ENCODE data around the gene ITFG2. TPM values are rescaled to one million over a fixed set of nuclear protein-coding genes. Genes with fewer than 3 reads are reported as not detected.

Gene ITFG2
- total and polyA plus RNA-seq, 2 donors (not counting 3 experiments of a cell fraction or from before 2014, with no cell fraction given): 25.0 to 31.9 TPM

DNA sequence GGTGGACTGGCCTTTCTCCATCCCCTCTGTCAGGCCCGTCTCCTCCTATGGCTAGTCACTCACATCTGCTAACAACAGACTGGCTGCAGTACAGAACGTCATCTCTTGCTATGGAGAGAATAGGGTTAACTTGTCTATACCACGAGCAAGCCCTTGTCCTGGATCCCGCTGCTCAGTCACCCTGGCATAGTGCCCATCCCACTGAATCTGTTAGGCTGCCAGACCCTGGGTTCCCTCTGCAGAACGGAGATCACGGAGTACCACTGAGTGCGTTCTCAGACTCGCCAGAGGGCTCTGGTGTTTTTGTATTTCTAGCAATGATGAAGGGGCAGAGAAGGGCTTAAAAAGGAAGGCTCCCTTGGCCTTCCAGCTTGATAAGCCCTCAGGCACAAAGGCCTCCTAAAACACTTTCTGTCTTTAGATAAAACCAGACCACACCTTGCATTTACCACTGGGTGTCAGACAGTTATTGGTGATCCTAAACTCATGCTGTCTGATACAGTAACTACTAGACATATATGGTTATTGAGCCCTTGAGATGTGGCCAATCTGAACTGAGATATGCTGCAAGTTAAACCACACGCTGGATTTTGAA lies 28.7 kb downstream of the ITFG2 start:
- H3K4me1 ChIP-seq (ENCODE audit: control insufficient read depth, extremely low read depth, insufficient read depth, low read length): peaks cover 16% of the 10 kb centered on the region
- no peak overlapping the region for H3K27ac ChIP-seq (ENCODE audit: insufficient read depth, low read depth, low read length)
- no peak for TF ChIP-seq POLR2AphosphoS5 (IDR thresholded peaks at IDR 0.05; ENCODE audit: insufficient read depth, low read depth, low read length)
- no peak for TF ChIP-seq FOS (IDR thresholded peaks at IDR 0.05; ENCODE audit: borderline replicate concordance, insufficient read depth, low read length)
- no peak for TF ChIP-seq POLR2A (IDR thresholded peaks at IDR 0.05; ENCODE audit: low read depth, low read length)
- TF ChIP-seq, protein P1, sequence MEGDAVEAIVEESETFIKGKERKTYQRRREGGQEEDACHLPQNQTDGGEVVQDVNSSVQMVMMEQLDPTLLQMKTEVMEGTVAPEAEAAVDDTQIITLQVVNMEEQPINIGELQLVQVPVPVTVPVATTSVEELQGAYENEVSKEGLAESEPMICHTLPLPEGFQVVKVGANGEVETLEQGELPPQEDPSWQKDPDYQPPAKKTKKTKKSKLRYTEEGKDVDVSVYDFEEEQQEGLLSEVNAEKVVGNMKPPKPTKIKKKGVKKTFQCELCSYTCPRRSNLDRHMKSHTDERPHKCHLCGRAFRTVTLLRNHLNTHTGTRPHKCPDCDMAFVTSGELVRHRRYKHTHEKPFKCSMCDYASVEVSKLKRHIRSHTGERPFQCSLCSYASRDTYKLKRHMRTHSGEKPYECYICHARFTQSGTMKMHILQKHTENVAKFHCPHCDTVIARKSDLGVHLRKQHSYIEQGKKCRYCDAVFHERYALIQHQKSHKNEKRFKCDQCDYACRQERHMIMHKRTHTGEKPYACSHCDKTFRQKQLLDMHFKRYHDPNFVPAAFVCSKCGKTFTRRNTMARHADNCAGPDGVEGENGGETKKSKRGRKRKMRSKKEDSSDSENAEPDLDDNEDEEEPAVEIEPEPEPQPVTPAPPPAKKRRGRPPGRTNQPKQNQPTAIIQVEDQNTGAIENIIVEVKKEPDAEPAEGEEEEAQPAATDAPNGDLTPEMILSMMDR (IDR thresholded peaks at IDR 0.05; ENCODE audit: extremely low read depth in 1 of 2, insufficient read depth in 1 of 2, low read depth in 1 of 2, low read length in 2 of 2): no peak
- no peaks in the 10 kb centered on the region for H4K20me1 ChIP-seq (replicated peaks; ENCODE audit: control insufficient read depth, extremely low read depth, insufficient read depth, low read length)
- POLR2A ChIA-PET: no interaction called here
- dilution Hi-C loops (cut with MboI; ENCODE audit: extremely low pct_ligation_motif_present, low sequenced_read_pairs): no loop called here
- no peak for FAIRE-seq
- CTCF ChIA-PET: no interaction called here
- no peaks in the 10 kb centered on the region for H3K79me2 ChIP-seq (ENCODE audit: control insufficient read depth, insufficient read depth, low read length)
- H3K36me3 ChIP-seq (ENCODE audit: control insufficient read depth in 2 of 2, extremely low read depth in 1 of 2, insufficient read depth in 2 of 2, low read length in 2 of 2): no peaks in the 10 kb centered on the region
- H3K9me3 ChIP-seq (replicated peaks; ENCODE audit: control insufficient read depth, insufficient read depth, low read length): no peaks in the 10 kb centered on the region
- H3K9ac ChIP-seq (replicated peaks; ENCODE audit: extremely low read depth, insufficient read depth, low read length): no peak overlapping the region
- no peak overlapping the region for H2AFZ ChIP-seq (ENCODE audit: low read depth, low read length)
- intact Hi-C loops (cut with micrococcal nuclease): no loop called here
- no peaks in the 10 kb centered on the region for H3K27me3 ChIP-seq (ENCODE audit: control insufficient read depth in 2 of 2, insufficient read depth in 2 of 2, low read length in 2 of 2)
- no peak overlapping the region for H3K4me3 ChIP-seq (replicated peaks in 1 of 3; ENCODE audit: insufficient read depth in 1 of 3, low read depth in 1 of 3, low read length in 3 of 3)
- no peak for DNase-seq (ENCODE audit: low read depth, low spot score)
- no TSS peak for BruUV-seq (replicated peaks)
- no peak overlapping the region for H3K4me2 ChIP-seq (ENCODE audit: insufficient read depth, low read length)
- H3K9me1 ChIP-seq (replicated peaks; ENCODE audit: control insufficient read depth, extremely low read depth, insufficient read depth, low read length): no peaks in the 10 kb centered on the region

DNA sequence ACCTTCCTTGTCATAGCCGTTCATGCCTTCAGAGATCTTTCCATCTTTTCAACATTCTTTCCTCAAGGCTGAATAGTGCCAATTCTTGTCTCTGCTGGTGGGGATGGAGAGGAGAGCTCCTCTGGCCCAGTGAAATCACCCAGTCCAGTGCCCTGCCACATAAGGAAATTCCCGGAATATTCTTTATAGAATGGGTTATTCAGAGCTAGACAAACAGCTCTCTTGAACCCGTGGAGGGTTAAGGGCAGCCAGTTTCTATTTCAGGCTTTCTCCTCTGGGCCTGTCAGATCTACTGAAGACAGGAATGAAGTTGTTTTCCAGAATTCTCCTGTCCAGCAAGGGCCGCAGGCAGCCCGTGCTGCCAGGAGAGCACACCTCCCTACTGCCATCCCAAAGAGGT lies 30.5 kb downstream of the ITFG2 start:
- Histone ChIP-seq H3K4me2 (ENCODE audit: insufficient read depth, low read length) (no peak overlapping the region), H4K20me1 (replicated peaks; ENCODE audit: control insufficient read depth, extremely low read depth, insufficient read depth, low read length) (no peaks in the 10 kb centered on the region), H3K27me3 (ENCODE audit: control insufficient read depth in 2 of 2, insufficient read depth in 2 of 2, low read length in 2 of 2) (no peaks in the 10 kb centered on the region), H3K9me1 (replicated peaks; ENCODE audit: control insufficient read depth, extremely low read depth, insufficient read depth, low read length) (no peaks in the 10 kb centered on the region), H3K4me3 (replicated peaks in 1 of 3; ENCODE audit: insufficient read depth in 1 of 3, low read depth in 1 of 3, low read length in 3 of 3) (no peak overlapping the region), H3K9me3 (replicated peaks; ENCODE audit: control insufficient read depth, insufficient read depth, low read length) (no peaks in the 10 kb centered on the region), H2AFZ (ENCODE audit: low read depth, low read length) (no peak overlapping the region), H3K9ac (replicated peaks; ENCODE audit: extremely low read depth, insufficient read depth, low read length) (no peak overlapping the region), H3K79me2 (ENCODE audit: control insufficient read depth, insufficient read depth, low read length) (no peaks in the 10 kb centered on the region), H3K27ac (ENCODE audit: insufficient read depth, low read depth, low read length) (no peak overlapping the region), H3K36me3 (ENCODE audit: control insufficient read depth in 2 of 2, extremely low read depth in 1 of 2, insufficient read depth in 2 of 2, low read length in 2 of 2) (no peaks in the 10 kb centered on the region), H3K4me1 (ENCODE audit: control insufficient read depth, extremely low read depth, insufficient read depth, low read length) (peaks cover 19% of the 10 kb centered on the region)
- ChIA-PET POLR2A (no interaction called here), CTCF (interaction anchor here (1.0 to 1.8 kb wide), 3 partner anchors 11 to 199 kb away, joined by 3 to 16 read pairs (median 4); no protein-coding TSS in a partner anchor)
- dilution Hi-C loops (cut with MboI; ENCODE audit: extremely low pct_ligation_motif_present, low sequenced_read_pairs): no loop called here
- BruUV-seq (replicated peaks): no TSS peak
- DNase-seq (ENCODE audit: low read depth, low spot score) (no peak), FAIRE-seq (no peak)
- intact Hi-C loops (cut with micrococcal nuclease): no loop called here
- TF ChIP-seq MYC (IDR thresholded peaks at IDR 0.05; ENCODE audit: low read depth, low read length) (no peak), EZH2 (IDR thresholded peaks at IDR 0.05; ENCODE audit: borderline replicate concordance, low read depth, low read length, severe bottlenecking) (no peak), JUN (IDR thresholded peaks at IDR 0.05; ENCODE audit: borderline replicate concordance, insufficient read depth, insufficient read length, low read depth) (no peak), FOS (IDR thresholded peaks at IDR 0.05; ENCODE audit: borderline replicate concordance, insufficient read depth, low read length) (no peak), POLR2A (IDR thresholded peaks at IDR 0.05; ENCODE audit: low read depth, low read length) (no peak), GATA2 (IDR thresholded peaks at IDR 0.05; ENCODE audit: insufficient read depth, insufficient read length, low read depth, low read length) (no peak), POLR2AphosphoS5 (IDR thresholded peaks at IDR 0.05; ENCODE audit: insufficient read depth, low read depth, low read length) (no peak)
- TF ChIP-seq, protein P1 (IDR thresholded peaks at IDR 0.05; ENCODE audit: extremely low read depth in 1 of 2, insufficient read depth in 1 of 2, low read depth in 1 of 2, low read length in 2 of 2): no peak
- TF ChIP-seq, protein P2, sequence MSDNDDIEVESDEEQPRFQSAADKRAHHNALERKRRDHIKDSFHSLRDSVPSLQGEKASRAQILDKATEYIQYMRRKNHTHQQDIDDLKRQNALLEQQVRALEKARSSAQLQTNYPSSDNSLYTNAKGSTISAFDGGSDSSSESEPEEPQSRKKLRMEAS (IDR thresholded peaks at IDR 0.05; ENCODE audit: insufficient read depth, insufficient read length): no peak
